Measurements from ENCODE around the gene SLC9A2.

The SLC9A2 gene

DNA sequence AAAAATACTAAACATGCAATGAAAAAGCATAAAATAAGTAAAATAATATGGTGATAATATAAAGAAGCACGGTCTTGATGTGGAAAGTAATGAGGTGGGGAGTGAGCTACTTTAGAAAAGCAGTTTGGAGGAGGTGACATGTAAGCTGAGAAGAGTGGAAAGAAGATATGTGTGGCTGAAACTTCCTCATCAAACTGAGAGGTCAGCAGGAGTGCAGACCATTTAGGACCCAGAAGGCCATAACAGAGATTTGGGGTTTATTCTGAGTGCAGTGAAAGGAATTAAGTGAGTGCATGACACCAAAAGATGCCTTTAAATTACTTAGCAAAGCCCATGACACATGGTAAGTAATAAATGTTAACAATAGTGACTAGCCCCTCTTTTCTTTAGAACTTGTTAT lies 118.1 kb downstream of the SLC9A2 start:
- peak in 1 of 3 donors; percentile 7 for DNase-seq
- Histone ChIP-seq H3K9me3 (ENCODE audit: control extremely low read depth in 1 of 5, control insufficient read depth in 4 of 5, insufficient read depth in 2 of 5, low read depth in 1 of 5, low read length in 4 of 5) (peaks cover 0 to 8% (median 0%) of the 10 kb centered on the region in 5 experiments), H3K27ac (ENCODE audit: insufficient read depth in 1 of 2, low read depth in 1 of 2, low read length in 2 of 2, poor library complexity in 1 of 2, severe bottlenecking in 2 of 2) (peak overlapping the region in 1 of 2 experiments; percentile 77), H3K4me1 (ENCODE audit: control extremely low read depth in 1 of 4, control insufficient read depth in 4 of 4, insufficient read depth in 4 of 4, low read length in 3 of 4) (peaks cover 17 to 31% (median 24%) of the 10 kb centered on the region in 4 experiments), H3K4me3 (ENCODE audit: control insufficient read depth in 1 of 7, extremely low read depth in 1 of 7, insufficient read depth in 4 of 7, low read depth in 2 of 7, low read length in 6 of 7) (peak overlapping the region in 6 of 7 experiments; percentile 85 to 95 (median 91)), H3K27me3 (replicated peaks in 2 of 5; ENCODE audit: control insufficient read depth in 4 of 5, insufficient read depth in 5 of 5, low read length in 4 of 5) (no peaks in the 10 kb centered on the region), H3K36me3 (ENCODE audit: control insufficient read depth in 4 of 4, insufficient read depth in 4 of 4, low read length in 3 of 4) (peaks cover 0 to 3% (median 1%) of the 10 kb centered on the region in 4 experiments)
- WGBS (ENCODE audit: insufficient coverage): 60% methylated on average over 1 of the region's 1 CpG
- CTCF ChIA-PET: interaction anchor here (4.8 kb wide), 1 partner anchor 17 kb away, joined by 33 read pairs; no protein-coding TSS in a partner anchor
- POLR2A ChIA-PET: interaction anchor here (0.8 kb wide), 1 partner anchor 10 kb away, joined by 4 read pairs; no protein-coding TSS in a partner anchor

DNA sequence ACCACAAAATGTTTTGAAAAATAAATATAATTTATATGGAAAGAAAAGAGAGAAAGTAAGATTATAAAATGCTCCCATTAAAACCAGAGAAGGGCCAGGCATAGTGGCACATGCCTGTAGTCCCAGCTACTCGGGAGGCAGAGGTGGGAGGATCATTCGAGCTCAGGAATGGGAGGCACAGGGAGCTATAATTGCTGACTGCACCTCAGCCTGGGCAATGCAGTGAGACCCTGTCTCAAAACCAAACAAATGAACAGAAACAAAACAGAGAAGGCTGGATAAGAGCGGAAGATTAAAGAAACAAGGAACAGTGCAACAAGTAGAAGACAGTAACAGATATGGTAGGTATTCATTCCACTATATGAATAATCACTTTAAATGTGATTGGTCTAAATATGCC lies 123.9 kb downstream of the SLC9A2 start:
- 97% methylated on average over 3 of the region's 3 CpGs for WGBS (ENCODE audit: insufficient coverage)
- H3K4me3 ChIP-seq (ENCODE audit: control insufficient read depth in 1 of 7, extremely low read depth in 1 of 7, insufficient read depth in 4 of 7, low read depth in 2 of 7, low read length in 6 of 7): no peak overlapping the region
- ChIA-PET CTCF (interaction anchor here (1.4 kb wide), 1 partner anchor 11 kb away, joined by 5 read pairs; no protein-coding TSS in a partner anchor), POLR2A (no interaction called here)
- H3K36me3 ChIP-seq (ENCODE audit: control insufficient read depth in 4 of 4, insufficient read depth in 4 of 4, low read length in 3 of 4): peaks cover 0 to 3% (median 0%) of the 10 kb centered on the region in 4 experiments
- DNase-seq: no peak
- no peaks in the 10 kb centered on the region for H3K4me1 ChIP-seq (ENCODE audit: control extremely low read depth in 1 of 4, control insufficient read depth in 4 of 4, insufficient read depth in 4 of 4, low read length in 3 of 4)
- no peak overlapping the region for H3K27ac ChIP-seq (ENCODE audit: insufficient read depth in 1 of 2, low read depth in 1 of 2, low read length in 2 of 2, poor library complexity in 1 of 2, severe bottlenecking in 2 of 2)
- no peaks in the 10 kb centered on the region for H3K27me3 ChIP-seq (replicated peaks in 2 of 5; ENCODE audit: control insufficient read depth in 4 of 5, insufficient read depth in 5 of 5, low read length in 4 of 5)
- peaks cover 0 to 27% (median 0%) of the 10 kb centered on the region in 5 experiments for H3K9me3 ChIP-seq (ENCODE audit: control extremely low read depth in 1 of 5, control insufficient read depth in 4 of 5, insufficient read depth in 2 of 5, low read depth in 1 of 5, low read length in 4 of 5)

DNA sequence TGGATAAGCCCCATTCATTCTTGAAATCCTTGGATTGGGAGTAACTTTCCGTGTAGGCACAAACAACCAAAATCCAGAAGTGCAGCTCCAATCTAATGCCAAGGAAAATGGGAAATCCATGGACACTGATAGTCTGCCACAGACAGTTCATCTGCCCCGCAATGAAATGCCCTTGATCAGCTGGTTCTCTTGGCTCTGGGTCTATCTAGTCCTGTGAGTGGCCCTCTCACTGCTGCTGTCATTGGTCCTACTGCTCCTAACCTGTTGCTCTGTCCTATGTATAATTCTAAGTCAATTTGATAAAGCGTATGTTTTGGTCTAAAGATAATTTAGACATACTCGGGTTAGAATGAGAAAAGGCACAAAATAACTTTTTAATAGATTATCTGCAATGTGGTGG lies 128.8 kb downstream of the SLC9A2 start:
- Histone ChIP-seq H3K4me3 (ENCODE audit: control insufficient read depth in 1 of 7, extremely low read depth in 1 of 7, insufficient read depth in 4 of 7, low read depth in 2 of 7, low read length in 6 of 7) (no peak overlapping the region), H3K27me3 (replicated peaks in 2 of 5; ENCODE audit: control insufficient read depth in 4 of 5, insufficient read depth in 5 of 5, low read length in 4 of 5) (no peaks in the 10 kb centered on the region), H3K4me1 (ENCODE audit: control extremely low read depth in 1 of 4, control insufficient read depth in 4 of 4, insufficient read depth in 4 of 4, low read length in 3 of 4) (peaks cover 0 to 7% (median 2%) of the 10 kb centered on the region in 4 experiments), H3K9me3 (ENCODE audit: control extremely low read depth in 1 of 5, control insufficient read depth in 4 of 5, insufficient read depth in 2 of 5, low read depth in 1 of 5, low read length in 4 of 5) (peaks cover 0 to 18% (median 0%) of the 10 kb centered on the region in 5 experiments), H3K27ac (ENCODE audit: insufficient read depth in 1 of 2, low read depth in 1 of 2, low read length in 2 of 2, poor library complexity in 1 of 2, severe bottlenecking in 2 of 2) (no peak overlapping the region), H3K36me3 (ENCODE audit: control insufficient read depth in 4 of 4, insufficient read depth in 4 of 4, low read length in 3 of 4) (no peaks in the 10 kb centered on the region)
- ChIA-PET POLR2A (no interaction called here), CTCF (no interaction called here)
- no peak for DNase-seq
- 95% methylated on average over 2 of the region's 4 CpGs for WGBS (ENCODE audit: insufficient coverage)

DNA sequence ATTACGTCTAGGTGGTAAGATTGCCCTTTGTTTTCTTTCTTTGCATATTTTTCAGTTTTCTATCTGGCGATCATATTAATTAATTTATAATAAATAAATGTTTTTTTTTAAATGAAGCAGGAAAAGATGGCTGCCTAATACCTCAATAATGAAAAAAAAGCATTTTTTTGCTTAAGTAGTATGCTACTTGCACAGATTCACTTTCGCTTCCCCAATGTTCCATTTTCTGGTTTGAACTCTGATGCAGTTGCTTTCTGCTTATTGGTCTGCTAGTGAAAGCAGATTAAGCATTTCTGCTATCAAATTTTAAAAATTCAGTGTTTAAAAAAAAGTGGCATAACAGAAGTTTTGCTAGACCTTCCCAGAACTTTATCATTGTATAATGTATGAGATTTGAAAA lies 130.6 kb downstream of the SLC9A2 start:
- peaks cover 0 to 7% (median 2%) of the 10 kb centered on the region in 4 experiments for H3K4me1 ChIP-seq (ENCODE audit: control extremely low read depth in 1 of 4, control insufficient read depth in 4 of 4, insufficient read depth in 4 of 4, low read length in 3 of 4)
- no peaks in the 10 kb centered on the region for H3K36me3 ChIP-seq (ENCODE audit: control insufficient read depth in 4 of 4, insufficient read depth in 4 of 4, low read length in 3 of 4)
- DNase-seq: no peak
- WGBS (ENCODE audit: insufficient coverage): 100% methylated on average over 1 of the region's 3 CpGs
- ChIA-PET CTCF (interaction anchor here (0.9 to 5.2 kb wide), 2 partner anchors 11 to 54 kb away, joined by 3 to 38 read pairs; no protein-coding TSS in a partner anchor), POLR2A (no interaction called here)
- H3K27me3 ChIP-seq (replicated peaks in 2 of 5; ENCODE audit: control insufficient read depth in 4 of 5, insufficient read depth in 5 of 5, low read length in 4 of 5): no peaks in the 10 kb centered on the region
- peaks cover 0 to 8% (median 0%) of the 10 kb centered on the region in 5 experiments for H3K9me3 ChIP-seq (ENCODE audit: control extremely low read depth in 1 of 5, control insufficient read depth in 4 of 5, insufficient read depth in 2 of 5, low read depth in 1 of 5, low read length in 4 of 5)
- no peak overlapping the region for H3K27ac ChIP-seq (ENCODE audit: insufficient read depth in 1 of 2, low read depth in 1 of 2, low read length in 2 of 2, poor library complexity in 1 of 2, severe bottlenecking in 2 of 2)
- no peak overlapping the region for H3K4me3 ChIP-seq (ENCODE audit: control insufficient read depth in 1 of 7, extremely low read depth in 1 of 7, insufficient read depth in 4 of 7, low read depth in 2 of 7, low read length in 6 of 7)

DNA sequence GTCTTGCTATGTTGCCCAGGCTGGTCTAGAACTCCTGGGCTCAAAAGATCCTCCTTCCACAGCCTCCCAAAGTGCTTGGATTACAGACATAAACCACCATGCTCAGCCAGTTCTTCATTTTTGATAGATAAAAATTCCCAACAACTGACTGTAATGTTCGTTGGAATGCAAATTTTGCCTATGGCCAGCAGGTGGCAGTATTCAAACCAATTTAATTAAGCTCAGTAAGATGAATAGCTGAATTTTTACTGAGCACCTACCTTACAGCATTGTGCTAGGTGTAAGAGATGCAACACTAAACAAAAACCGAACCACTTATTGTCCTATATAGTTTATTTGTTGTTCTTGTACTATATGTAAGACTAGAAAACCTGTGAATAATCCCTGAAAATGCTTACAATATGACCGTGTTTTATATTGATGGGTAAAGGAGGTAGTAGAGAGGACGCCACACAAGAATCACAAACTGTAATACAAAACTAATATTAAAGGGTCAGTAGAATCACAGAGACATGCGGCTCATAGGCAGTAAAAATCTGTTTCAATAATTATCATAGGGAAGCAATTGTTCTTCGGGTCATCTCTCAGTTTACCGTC lies 134.3 kb downstream of the SLC9A2 start:
- ChIA-PET POLR2A (no interaction called here), CTCF (interaction anchor here (0.7 to 5.8 kb wide), 12 partner anchors 9 to 87 kb away, joined by 3 to 38 read pairs (median 5); partner anchors contain the start of gene TMEM182)
- Histone ChIP-seq H3K4me3 (ENCODE audit: control insufficient read depth in 1 of 7, extremely low read depth in 1 of 7, insufficient read depth in 4 of 7, low read depth in 2 of 7, low read length in 6 of 7) (no peak overlapping the region), H3K4me1 (ENCODE audit: control extremely low read depth in 1 of 4, control insufficient read depth in 4 of 4, insufficient read depth in 4 of 4, low read length in 3 of 4) (peaks cover 0 to 7% (median 2%) of the 10 kb centered on the region in 4 experiments), H3K36me3 (ENCODE audit: control insufficient read depth in 4 of 4, insufficient read depth in 4 of 4, low read length in 3 of 4) (peaks cover 0 to 3% (median 0%) of the 10 kb centered on the region in 4 experiments), H3K9me3 (ENCODE audit: control extremely low read depth in 1 of 5, control insufficient read depth in 4 of 5, insufficient read depth in 2 of 5, low read depth in 1 of 5, low read length in 4 of 5) (peaks cover 0 to 3% (median 0%) of the 10 kb centered on the region in 5 experiments), H3K27me3 (replicated peaks in 2 of 5; ENCODE audit: control insufficient read depth in 4 of 5, insufficient read depth in 5 of 5, low read length in 4 of 5) (no peaks in the 10 kb centered on the region), H3K27ac (ENCODE audit: insufficient read depth in 1 of 2, low read depth in 1 of 2, low read length in 2 of 2, poor library complexity in 1 of 2, severe bottlenecking in 2 of 2) (no peak overlapping the region)
- DNase-seq: peak; percentile 53 to 75 (median 72)
- 97% methylated on average over 3 of the region's 7 CpGs for WGBS (ENCODE audit: insufficient coverage)

DNA sequence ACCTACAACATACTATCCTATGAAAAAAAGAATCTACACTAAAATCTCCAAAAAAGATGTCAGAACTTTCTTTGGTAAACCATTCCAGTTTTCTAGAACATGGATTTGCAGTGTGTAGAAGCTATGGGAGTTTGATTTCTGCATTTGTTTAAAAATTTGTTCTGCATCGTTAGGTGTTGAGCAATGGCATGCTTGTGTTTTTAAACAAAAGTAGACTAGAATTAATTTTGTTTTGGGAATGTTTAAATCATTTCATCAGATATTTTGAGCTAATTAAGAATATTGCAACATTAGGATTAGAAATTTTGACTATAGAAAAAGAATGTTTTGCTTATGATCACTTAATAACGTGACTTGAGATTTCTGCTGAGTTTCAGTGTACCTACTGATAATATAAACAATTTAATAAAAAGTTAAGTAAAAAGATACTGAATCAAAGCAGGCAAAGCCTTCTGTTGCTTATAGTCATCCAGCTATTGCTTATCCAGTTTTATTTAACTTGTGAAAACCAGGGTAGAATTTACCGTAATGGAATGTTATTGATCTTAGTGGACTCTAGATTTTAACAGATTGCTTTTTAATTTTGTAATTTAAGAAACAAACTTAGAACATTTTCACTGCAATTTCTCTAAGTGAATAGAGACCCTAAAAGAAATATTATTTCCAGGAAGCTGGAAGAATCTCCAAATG lies 135.2 kb downstream of the SLC9A2 start:
- no peak for DNase-seq
- Histone ChIP-seq H3K4me1 (ENCODE audit: control extremely low read depth in 1 of 4, control insufficient read depth in 4 of 4, insufficient read depth in 4 of 4, low read length in 3 of 4) (peaks cover 0 to 7% (median 2%) of the 10 kb centered on the region in 4 experiments), H3K36me3 (ENCODE audit: control insufficient read depth in 4 of 4, insufficient read depth in 4 of 4, low read length in 3 of 4) (peaks cover 0 to 3% (median 0%) of the 10 kb centered on the region in 4 experiments), H3K4me3 (ENCODE audit: control insufficient read depth in 1 of 7, extremely low read depth in 1 of 7, insufficient read depth in 4 of 7, low read depth in 2 of 7, low read length in 6 of 7) (no peak overlapping the region), H3K27ac (ENCODE audit: insufficient read depth in 1 of 2, low read depth in 1 of 2, low read length in 2 of 2, poor library complexity in 1 of 2, severe bottlenecking in 2 of 2) (no peak overlapping the region), H3K9me3 (ENCODE audit: control extremely low read depth in 1 of 5, control insufficient read depth in 4 of 5, insufficient read depth in 2 of 5, low read depth in 1 of 5, low read length in 4 of 5) (peaks cover 0 to 3% (median 0%) of the 10 kb centered on the region in 5 experiments), H3K27me3 (replicated peaks in 2 of 5; ENCODE audit: control insufficient read depth in 4 of 5, insufficient read depth in 5 of 5, low read length in 4 of 5) (no peaks in the 10 kb centered on the region)
- WGBS (ENCODE audit: insufficient coverage): no CpG with 5 or more reads among the region's 3 CpGs
- ChIA-PET CTCF (interaction anchor here (0.9 to 5.8 kb wide), 6 partner anchors 11 to 49 kb away, joined by 3 to 38 read pairs (median 6); a partner anchor contains a TSS), POLR2A (no interaction called here)
